A673 (cell line): ENCODE results near the gene YWHAG.
"Not testable (repeated sequence)": the region's sequence is repeated elsewhere in the genome, so short reads cannot be mapped to it uniquely, and the experiment has no call there.

ENCODE experiments used
- EZH2 ChIP-seq: fragments of 200-600 bp; sonication (generic); IDR thresholded peaks from 2 replicates; pipeline ENCODE4 v1.6.1; 2017; ENCODE audit warnings: borderline replicate concordance, low read depth, mild to moderate bottlenecking, mixed read lengths, antibody characterized with exemption, low read length; ENCODE audit not compliant: poor library complexity, severe bottlenecking
- TF ChIP-seq, protein P1 (sequence below): fragments of 300-800, 200-600 bp; sonication (generic); conservative IDR thresholded peaks from 2 replicates; pipeline ENCODE4 v1.5.1; 2017; ENCODE audit warnings: low read depth, mild to moderate bottlenecking, antibody characterized with exemption, low read length, moderate library complexity, mixed read lengths

DNA sequence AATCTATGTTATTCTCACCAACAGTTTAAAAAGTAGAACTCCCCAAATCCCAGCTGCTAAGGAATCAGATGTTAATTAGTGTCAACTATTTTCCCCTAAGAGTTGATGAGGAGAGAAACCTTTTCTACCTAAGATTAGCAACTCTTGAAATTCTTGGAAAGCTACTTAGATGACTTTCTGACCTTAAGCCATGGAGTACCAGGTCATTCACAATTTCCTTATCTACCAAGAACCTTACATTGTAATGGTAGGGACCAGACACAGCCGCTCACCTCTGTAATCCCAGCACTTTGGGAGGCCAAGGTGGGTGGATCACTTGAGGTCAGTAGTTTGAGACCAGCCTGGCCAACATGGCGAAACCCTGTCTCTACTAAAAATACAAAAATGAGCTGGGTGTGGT, 23.4 kb downstream of the YWHAG start:
- TF ChIP-seq EZH2, result not testable (repeated sequence)
- TF ChIP-seq, protein P1, sequence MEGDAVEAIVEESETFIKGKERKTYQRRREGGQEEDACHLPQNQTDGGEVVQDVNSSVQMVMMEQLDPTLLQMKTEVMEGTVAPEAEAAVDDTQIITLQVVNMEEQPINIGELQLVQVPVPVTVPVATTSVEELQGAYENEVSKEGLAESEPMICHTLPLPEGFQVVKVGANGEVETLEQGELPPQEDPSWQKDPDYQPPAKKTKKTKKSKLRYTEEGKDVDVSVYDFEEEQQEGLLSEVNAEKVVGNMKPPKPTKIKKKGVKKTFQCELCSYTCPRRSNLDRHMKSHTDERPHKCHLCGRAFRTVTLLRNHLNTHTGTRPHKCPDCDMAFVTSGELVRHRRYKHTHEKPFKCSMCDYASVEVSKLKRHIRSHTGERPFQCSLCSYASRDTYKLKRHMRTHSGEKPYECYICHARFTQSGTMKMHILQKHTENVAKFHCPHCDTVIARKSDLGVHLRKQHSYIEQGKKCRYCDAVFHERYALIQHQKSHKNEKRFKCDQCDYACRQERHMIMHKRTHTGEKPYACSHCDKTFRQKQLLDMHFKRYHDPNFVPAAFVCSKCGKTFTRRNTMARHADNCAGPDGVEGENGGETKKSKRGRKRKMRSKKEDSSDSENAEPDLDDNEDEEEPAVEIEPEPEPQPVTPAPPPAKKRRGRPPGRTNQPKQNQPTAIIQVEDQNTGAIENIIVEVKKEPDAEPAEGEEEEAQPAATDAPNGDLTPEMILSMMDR, result not testable (repeated sequence)
